Neutrophil (primary cell): ENCODE measurements around the gene SIX1.

ENCODE experiments used
- H3K27ac ChIP-seq: fragments of 200-600 bp; sonication (generic); 2 replicates; pipeline ENCODE4 v1.5.1; 2016; ENCODE audit warnings: mild to moderate bottlenecking, moderate library complexity
- H3K27me3 ChIP-seq: fragments of 200-600 bp; sonication (generic); 2 replicates; pipeline ENCODE4 v1.6.0; 2016; ENCODE audit warnings: mild to moderate bottlenecking
- H3K36me3 ChIP-seq: fragments of 200-600 bp; sonication (generic); 2 replicates; pipeline ENCODE4 v1.5.1; 2017
- H3K4me1 ChIP-seq, 2 experiments: fragments of 200-600 bp in 1 of 2; sonication (generic) in 1 of 2; 1 replicate in 1 of 2; 2 replicates in 1 of 2; pipeline versions ENCODE4 v1.5.1 to v1.6.1; 2013 to 2016; ENCODE audit warnings: low read depth in 1 of 2, low read length in 1 of 2, mild to moderate bottlenecking in 1 of 2, moderate library complexity in 1 of 2; ENCODE audit not compliant: control insufficient read depth in 1 of 2, insufficient read depth in 1 of 2
- H3K4me3 ChIP-seq, 2 experiments: fragments of 200-600 bp in 1 of 2; sonication (generic) in 1 of 2; 1 replicate in 1 of 2; 2 replicates in 1 of 2; pipeline ENCODE4 v1.5.1; 2013 to 2016; ENCODE audit warnings: low read depth in 1 of 2, low read length in 1 of 2, mild to moderate bottlenecking in 1 of 2, moderate library complexity in 1 of 2
- H3K9me3 ChIP-seq: fragments of 200-600 bp; sonication (generic); 2 replicates; pipeline ENCODE4 v1.5.1; 2016
- TF ChIP-seq, protein P1 (sequence below): fragments of 200-600 bp; sonication (generic); IDR thresholded peaks from 2 replicates; pipeline ENCODE4 v1.5.1; 2016; ENCODE audit warnings: antibody characterized with exemption

The SIX1 gene

DNA sequence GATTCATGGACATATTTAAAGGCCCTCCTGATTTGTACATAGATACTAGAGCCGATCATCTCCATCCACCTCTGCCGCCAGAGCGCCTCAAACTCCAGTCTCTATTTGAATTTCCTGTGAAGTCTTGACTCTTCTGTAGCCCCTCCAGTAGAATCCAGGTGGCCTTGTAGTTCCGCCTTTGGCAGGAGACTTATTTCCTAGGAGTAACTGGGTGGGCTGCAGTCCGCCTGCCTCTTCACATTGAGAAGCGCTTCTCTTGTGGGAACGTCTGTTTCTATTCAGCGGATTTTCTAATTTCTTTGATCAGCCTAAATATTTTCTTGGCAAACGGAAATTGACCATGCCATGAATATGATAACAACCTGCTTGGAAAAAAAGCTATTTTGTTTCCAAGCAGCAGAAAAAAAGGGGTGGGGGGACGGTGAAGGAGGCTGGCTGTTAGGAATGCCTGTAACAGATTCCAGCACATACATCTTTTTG is 9.0 kb upstream of the SIX1 start:
- TF ChIP-seq, protein P1, sequence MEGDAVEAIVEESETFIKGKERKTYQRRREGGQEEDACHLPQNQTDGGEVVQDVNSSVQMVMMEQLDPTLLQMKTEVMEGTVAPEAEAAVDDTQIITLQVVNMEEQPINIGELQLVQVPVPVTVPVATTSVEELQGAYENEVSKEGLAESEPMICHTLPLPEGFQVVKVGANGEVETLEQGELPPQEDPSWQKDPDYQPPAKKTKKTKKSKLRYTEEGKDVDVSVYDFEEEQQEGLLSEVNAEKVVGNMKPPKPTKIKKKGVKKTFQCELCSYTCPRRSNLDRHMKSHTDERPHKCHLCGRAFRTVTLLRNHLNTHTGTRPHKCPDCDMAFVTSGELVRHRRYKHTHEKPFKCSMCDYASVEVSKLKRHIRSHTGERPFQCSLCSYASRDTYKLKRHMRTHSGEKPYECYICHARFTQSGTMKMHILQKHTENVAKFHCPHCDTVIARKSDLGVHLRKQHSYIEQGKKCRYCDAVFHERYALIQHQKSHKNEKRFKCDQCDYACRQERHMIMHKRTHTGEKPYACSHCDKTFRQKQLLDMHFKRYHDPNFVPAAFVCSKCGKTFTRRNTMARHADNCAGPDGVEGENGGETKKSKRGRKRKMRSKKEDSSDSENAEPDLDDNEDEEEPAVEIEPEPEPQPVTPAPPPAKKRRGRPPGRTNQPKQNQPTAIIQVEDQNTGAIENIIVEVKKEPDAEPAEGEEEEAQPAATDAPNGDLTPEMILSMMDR: no peak
- no peaks in the 10 kb centered on the region for H3K9me3 ChIP-seq
- peaks cover 17 to 22% of the 10 kb centered on the region in 2 experiments for H3K4me1 ChIP-seq
- H3K36me3 ChIP-seq: no peaks in the 10 kb centered on the region
- peaks cover 100% of the 10 kb centered on the region for H3K27me3 ChIP-seq
- no peak overlapping the region for H3K27ac ChIP-seq
- no peak overlapping the region for H3K4me3 ChIP-seq

- H3K27ac ChIP-seq: no peak overlapping the region
- no peaks in the 10 kb centered on the region for H3K9me3 ChIP-seq
- TF ChIP-seq, protein P1: no peak
- peak overlapping the region; percentile 42 to 59 for H3K4me3 ChIP-seq
- no peaks in the 10 kb centered on the region for H3K36me3 ChIP-seq
- H3K27me3 ChIP-seq: peaks cover 100% of the 10 kb centered on the region
- peaks cover 20 to 22% of the 10 kb centered on the region in 2 experiments for H3K4me1 ChIP-seq
Measured at GRCh38 chr14:60657456-60658210, 8.4 kb upstream of the SIX1 start.

GRCh38 chr14:60656686-60657455 is 7.6 kb upstream of the SIX1 start:
- Histone ChIP-seq H3K27ac (no peak overlapping the region), H3K4me1 (peaks cover 20 to 22% of the 10 kb centered on the region in 2 experiments), H3K36me3 (no peaks in the 10 kb centered on the region), H3K27me3 (peaks cover 100% of the 10 kb centered on the region), H3K4me3 (peak overlapping the region; percentile 42 to 59), H3K9me3 (no peaks in the 10 kb centered on the region)
- TF ChIP-seq, protein P1: no peak

GRCh38 chr14:60655898-60656685 is 6.8 kb upstream of the SIX1 start:
- H3K4me1 ChIP-seq: peaks cover 20 to 22% of the 10 kb centered on the region in 2 experiments
- no peaks in the 10 kb centered on the region for H3K36me3 ChIP-seq
- TF ChIP-seq, protein P1: no peak
- H3K4me3 ChIP-seq: peak overlapping the region in 1 of 2 experiments; percentile 59
- peaks cover 100% of the 10 kb centered on the region for H3K27me3 ChIP-seq
- no peaks in the 10 kb centered on the region for H3K9me3 ChIP-seq
- no peak overlapping the region for H3K27ac ChIP-seq
